KMS-11 (cell line): ENCODE measurements around the gene CDH4.

ENCODE experiments used
- H2AFZ ChIP-seq: fragments of 200-600 bp; sonication (generic); 2 replicates; pipeline ENCODE4 v1.6.1; 2016; ENCODE audit warnings: antibody characterized with exemption, mixed run types, low read depth
- H3K27ac ChIP-seq: fragments of 200-600 bp; sonication (generic); 2 replicates; pipeline ENCODE4 v1.6.1; 2016; ENCODE audit warnings: mild to moderate bottlenecking, mixed run types
- H3K27me3 ChIP-seq: fragments of 200-600 bp; sonication (generic); 2 replicates; pipeline ENCODE4 v1.6.1; 2017; ENCODE audit warnings: mild to moderate bottlenecking, low read depth, mixed run types, moderate library complexity; ENCODE audit not compliant: insufficient read depth
- H3K36me3 ChIP-seq: fragments of 200-600 bp; sonication (generic); 2 replicates; pipeline ENCODE4 v1.6.1; 2017; ENCODE audit warnings: mild to moderate bottlenecking, mixed run types; ENCODE audit not compliant: insufficient read depth
- H3K4me1 ChIP-seq: fragments of 200-600 bp; sonication (generic); 2 replicates; pipeline ENCODE4 v1.6.1; 2016; ENCODE audit warnings: mild to moderate bottlenecking, low read depth, mixed run types; ENCODE audit not compliant: poor library complexity, severe bottlenecking
- H3K4me2 ChIP-seq: fragments of 200-600 bp; sonication (generic); 2 replicates; pipeline ENCODE4 v1.7.0; 2016; ENCODE audit warnings: mild to moderate bottlenecking, mixed run types
- H3K4me3 ChIP-seq: fragments of 200-600 bp; sonication (generic); IDR thresholded peaks from 2 replicates; pipeline ENCODE4 v1.6.1; 2017; ENCODE audit warnings: low read depth, low read length, mixed read lengths; ENCODE audit not compliant: insufficient read depth
- H3K79me2 ChIP-seq: fragments of 200-600 bp; sonication (generic); 2 replicates; pipeline ENCODE4 v1.6.1; 2016; ENCODE audit warnings: low read depth, mixed run types; ENCODE audit not compliant: insufficient read depth
- H3K9ac ChIP-seq: fragments of 200-600 bp; sonication (generic); 2 replicates; pipeline ENCODE4 v1.6.1; 2016; ENCODE audit warnings: mild to moderate bottlenecking, mixed run types
- H4K20me1 ChIP-seq: fragments of 200-600 bp; sonication (generic); 2 replicates; pipeline ENCODE4 v1.6.1; 2016; ENCODE audit warnings: mild to moderate bottlenecking, mixed run types; ENCODE audit not compliant: insufficient read depth
- TF ChIP-seq, protein P1 (sequence below): fragments of 200-600 bp; sonication (generic); conservative IDR thresholded peaks from 2 replicates; pipeline ENCODE4 v1.6.1; 2017; ENCODE audit warnings: low read depth, mild to moderate bottlenecking, antibody characterized with exemption, low read length, moderate library complexity, mixed read lengths

The CDH4 gene

DNA sequence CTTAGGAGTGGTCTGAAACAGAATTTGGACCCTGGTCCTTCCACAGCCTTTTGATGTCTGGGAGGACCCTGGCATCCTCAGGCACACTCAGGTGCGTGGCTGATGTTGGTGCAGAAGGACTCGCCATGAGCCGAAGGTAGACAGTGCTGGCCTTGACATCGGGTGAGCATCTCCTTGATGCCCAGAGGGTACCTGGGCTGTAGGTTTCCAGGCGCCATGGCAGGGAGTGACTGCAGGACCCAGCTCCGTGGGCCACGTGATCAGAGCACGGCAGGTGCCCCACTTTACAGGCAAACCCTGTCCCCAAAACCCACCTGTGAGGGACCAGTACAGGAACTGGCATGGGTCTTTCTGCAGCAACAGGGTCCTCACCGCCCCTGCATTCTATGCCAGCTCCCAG lies 319.2 kb downstream of the CDH4 start:
- TF ChIP-seq, protein P1, sequence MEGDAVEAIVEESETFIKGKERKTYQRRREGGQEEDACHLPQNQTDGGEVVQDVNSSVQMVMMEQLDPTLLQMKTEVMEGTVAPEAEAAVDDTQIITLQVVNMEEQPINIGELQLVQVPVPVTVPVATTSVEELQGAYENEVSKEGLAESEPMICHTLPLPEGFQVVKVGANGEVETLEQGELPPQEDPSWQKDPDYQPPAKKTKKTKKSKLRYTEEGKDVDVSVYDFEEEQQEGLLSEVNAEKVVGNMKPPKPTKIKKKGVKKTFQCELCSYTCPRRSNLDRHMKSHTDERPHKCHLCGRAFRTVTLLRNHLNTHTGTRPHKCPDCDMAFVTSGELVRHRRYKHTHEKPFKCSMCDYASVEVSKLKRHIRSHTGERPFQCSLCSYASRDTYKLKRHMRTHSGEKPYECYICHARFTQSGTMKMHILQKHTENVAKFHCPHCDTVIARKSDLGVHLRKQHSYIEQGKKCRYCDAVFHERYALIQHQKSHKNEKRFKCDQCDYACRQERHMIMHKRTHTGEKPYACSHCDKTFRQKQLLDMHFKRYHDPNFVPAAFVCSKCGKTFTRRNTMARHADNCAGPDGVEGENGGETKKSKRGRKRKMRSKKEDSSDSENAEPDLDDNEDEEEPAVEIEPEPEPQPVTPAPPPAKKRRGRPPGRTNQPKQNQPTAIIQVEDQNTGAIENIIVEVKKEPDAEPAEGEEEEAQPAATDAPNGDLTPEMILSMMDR = no peak
- H3K27me3 ChIP-seq = peaks cover 12% of the 10 kb centered on the region; the same call in 1 of the 2 replicates
- H3K79me2 ChIP-seq = no peaks in the 10 kb centered on the region
- no peaks in the 10 kb centered on the region for H3K36me3 ChIP-seq
- no peak overlapping the region for H2AFZ ChIP-seq
- H4K20me1 ChIP-seq = no peaks in the 10 kb centered on the region
- no peak overlapping the region for H3K27ac ChIP-seq
- H3K9ac ChIP-seq = no peak overlapping the region
- H3K4me2 ChIP-seq = no peak overlapping the region
- no peaks in the 10 kb centered on the region for H3K4me1 ChIP-seq
- H3K4me3 ChIP-seq = no peak overlapping the region

DNA sequence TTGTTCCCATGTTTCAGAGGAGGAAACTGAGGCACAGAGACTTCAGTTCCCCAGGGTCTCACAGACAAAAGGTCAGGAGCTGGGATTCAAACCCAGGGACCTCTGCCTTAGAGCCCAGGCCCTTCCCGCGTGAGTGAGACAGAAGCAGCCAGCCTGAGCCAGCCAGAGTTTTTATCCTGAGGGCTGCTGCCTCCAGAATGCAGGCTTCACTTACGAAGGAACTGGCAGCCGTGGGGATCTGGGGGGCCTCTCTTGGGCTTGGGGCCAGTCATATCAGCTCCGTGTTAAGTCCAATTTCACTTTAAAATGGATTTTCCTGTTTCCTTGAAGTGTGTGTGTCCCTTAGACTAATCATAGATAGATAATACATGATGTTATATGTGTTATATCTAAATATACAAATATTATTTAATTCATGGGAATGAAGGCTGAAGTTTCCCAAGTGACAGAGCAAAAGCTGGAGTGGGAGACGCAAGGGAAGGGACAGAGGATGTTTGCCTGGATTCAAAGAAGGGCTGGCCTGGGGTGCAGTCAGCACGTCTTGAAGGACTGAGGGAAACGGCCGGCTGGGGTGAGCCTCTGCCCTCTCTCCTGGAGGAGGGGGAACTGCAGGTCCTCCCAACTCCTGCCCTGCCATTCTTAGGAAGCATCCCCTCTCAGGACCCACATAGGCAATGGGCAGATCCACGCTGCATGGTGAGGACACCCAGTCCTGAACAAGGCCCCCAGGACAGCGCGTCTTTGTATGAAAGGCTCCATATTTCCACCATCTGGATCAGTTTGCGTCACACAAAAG lies 320.1 kb downstream of the CDH4 start:
- Histone ChIP-seq H3K27ac (no peak overlapping the region), H3K4me1 (no peaks in the 10 kb centered on the region), H3K4me2 (no peak overlapping the region), H3K79me2 (no peaks in the 10 kb centered on the region), H2AFZ (no peak overlapping the region), H4K20me1 (no peaks in the 10 kb centered on the region), H3K36me3 (no peaks in the 10 kb centered on the region), H3K4me3 (no peak overlapping the region), H3K9ac (no peak overlapping the region), H3K27me3 (peaks cover 12% of the 10 kb centered on the region; the same call in 1 of the 2 replicates)
- TF ChIP-seq, protein P1 = no peak

DNA sequence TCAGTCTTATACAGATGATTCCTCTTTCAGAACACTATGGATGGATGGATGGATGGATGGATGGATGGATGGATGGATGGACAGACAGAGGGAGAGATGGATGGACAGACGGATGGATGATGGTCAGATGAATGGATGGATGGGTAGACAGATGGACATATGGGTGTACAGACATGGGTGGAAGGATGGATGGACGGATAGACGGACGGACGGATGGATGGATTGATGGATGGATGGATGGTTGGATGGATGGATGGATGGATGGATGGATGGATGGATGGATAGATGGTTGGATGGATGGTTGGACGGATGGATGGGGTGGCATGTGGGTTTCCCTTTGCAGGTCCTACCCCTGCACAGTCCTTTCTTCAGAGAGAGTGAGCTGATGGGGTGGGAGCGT lies 320.7 kb downstream of the CDH4 start:
- Histone ChIP-seq H3K4me3 (no peak overlapping the region), H4K20me1 (no peaks in the 10 kb centered on the region), H2AFZ (no peak overlapping the region), H3K79me2 (no peaks in the 10 kb centered on the region), H3K4me1 (no peaks in the 10 kb centered on the region), H3K27ac (no peak overlapping the region), H3K27me3 (peaks cover 12% of the 10 kb centered on the region; the same call in 1 of the 2 replicates), H3K4me2 (no peak overlapping the region), H3K9ac (no peak overlapping the region), H3K36me3 (no peaks in the 10 kb centered on the region)
- TF ChIP-seq, protein P1 = no peak

- H3K79me2 ChIP-seq = no peaks in the 10 kb centered on the region
- H3K36me3 ChIP-seq = no peaks in the 10 kb centered on the region
- TF ChIP-seq, protein P1 = no peak
- no peak overlapping the region for H3K27ac ChIP-seq
- no peak overlapping the region for H3K9ac ChIP-seq
- H4K20me1 ChIP-seq = no peaks in the 10 kb centered on the region
- H2AFZ ChIP-seq = no peak overlapping the region
- H3K4me3 ChIP-seq = no peak overlapping the region
- H3K4me2 ChIP-seq = no peak overlapping the region
- peaks cover 7% of the 10 kb centered on the region; the same call in 1 of the 2 replicates for H3K27me3 ChIP-seq
- no peaks in the 10 kb centered on the region for H3K4me1 ChIP-seq
Measured at GRCh38 chr20:61573415-61574305, 321.6 kb downstream of the CDH4 start.
